Uterus (tissue), 2 donors: ENCODE results near the gene BORCS6.

Experiments
- POLR2A ChIP-seq, 2 donors: fragments of 450-650 bp; IDR thresholded peaks; one replicate each; pipeline ENCODE4 v1.6.1; 2016; ENCODE audit warnings: antibody characterized with exemption in 2 of 2, mild to moderate bottlenecking in 1 of 2, moderate library complexity in 1 of 2
- TF ChIP-seq, protein P1 (sequence below), 4 experiments: fragments of 200-600 bp in 2 of 4; fragments of 450-650 bp in 2 of 4; sonication (generic) in 2 of 4; IDR thresholded peaks; one replicate each; pipeline ENCODE4 v1.5.1; 2016 to 2019; ENCODE audit warnings: antibody characterized with exemption in 4 of 4, mild to moderate bottlenecking in 2 of 4, moderate library complexity in 1 of 4

DNA sequence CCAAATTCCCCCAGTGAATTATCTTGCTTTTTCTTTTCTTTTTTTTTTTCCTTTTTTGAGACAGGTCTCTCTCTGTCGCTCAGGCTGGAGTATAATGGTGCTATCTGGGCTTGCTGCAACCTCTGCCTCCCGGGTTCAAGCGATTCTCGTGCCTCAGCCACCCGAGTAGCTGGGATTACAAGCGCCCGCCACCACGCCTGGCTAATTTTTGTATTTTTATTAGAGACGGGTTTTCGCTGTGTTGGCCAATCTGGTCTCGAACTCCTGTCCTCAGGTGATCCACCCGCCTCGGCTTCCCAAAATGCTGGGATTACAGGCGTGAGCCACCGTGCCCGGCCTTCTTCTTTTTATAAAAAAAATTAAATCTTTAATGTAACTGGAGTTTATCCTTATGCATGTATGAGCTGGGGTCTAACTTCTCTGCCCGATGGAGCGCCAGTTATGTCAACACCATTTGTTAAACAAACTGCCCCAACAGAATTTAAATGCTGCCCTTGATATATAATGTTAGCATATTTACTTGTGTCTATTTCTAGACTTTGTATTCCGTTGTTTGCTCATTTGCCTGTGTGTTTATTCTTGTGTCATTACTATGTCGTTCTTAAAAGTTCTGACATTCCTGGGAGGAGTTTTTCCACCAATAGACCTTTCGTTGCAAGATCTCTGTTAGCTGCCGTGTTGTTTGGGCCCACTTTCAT, 20.9 kb upstream of the BORCS6 start:
- TF ChIP-seq, protein P1, sequence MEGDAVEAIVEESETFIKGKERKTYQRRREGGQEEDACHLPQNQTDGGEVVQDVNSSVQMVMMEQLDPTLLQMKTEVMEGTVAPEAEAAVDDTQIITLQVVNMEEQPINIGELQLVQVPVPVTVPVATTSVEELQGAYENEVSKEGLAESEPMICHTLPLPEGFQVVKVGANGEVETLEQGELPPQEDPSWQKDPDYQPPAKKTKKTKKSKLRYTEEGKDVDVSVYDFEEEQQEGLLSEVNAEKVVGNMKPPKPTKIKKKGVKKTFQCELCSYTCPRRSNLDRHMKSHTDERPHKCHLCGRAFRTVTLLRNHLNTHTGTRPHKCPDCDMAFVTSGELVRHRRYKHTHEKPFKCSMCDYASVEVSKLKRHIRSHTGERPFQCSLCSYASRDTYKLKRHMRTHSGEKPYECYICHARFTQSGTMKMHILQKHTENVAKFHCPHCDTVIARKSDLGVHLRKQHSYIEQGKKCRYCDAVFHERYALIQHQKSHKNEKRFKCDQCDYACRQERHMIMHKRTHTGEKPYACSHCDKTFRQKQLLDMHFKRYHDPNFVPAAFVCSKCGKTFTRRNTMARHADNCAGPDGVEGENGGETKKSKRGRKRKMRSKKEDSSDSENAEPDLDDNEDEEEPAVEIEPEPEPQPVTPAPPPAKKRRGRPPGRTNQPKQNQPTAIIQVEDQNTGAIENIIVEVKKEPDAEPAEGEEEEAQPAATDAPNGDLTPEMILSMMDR (IDR thresholded peaks at IDR 0.05) = no peak
- no peak for TF ChIP-seq POLR2A (IDR thresholded peaks at IDR 0.05)
